HL-60 (cell line): ENCODE measurements around the gene SLC25A15.

Source experiments
- POLR2AphosphoS5 ChIP-seq: IDR thresholded peaks from 2 replicates; pipeline ENCODE4 v1.6.1; 2012; ENCODE audit warnings: low read depth
- SPI1 ChIP-seq: IDR thresholded peaks from 2 replicates; pipeline ENCODE4 v1.6.1; 2012; ENCODE audit warnings: low read depth, mild to moderate bottlenecking, borderline replicate concordance
- TF ChIP-seq, protein P1 (sequence below): IDR thresholded peaks from one replicate; pipeline ENCODE4 v1.5.1; 2011; ENCODE audit warnings: low read length, control low read depth, inconsistent platforms; ENCODE audit not compliant: insufficient read depth
- TF ChIP-seq, protein P2 (sequence below): IDR thresholded peaks from 2 replicates; pipeline ENCODE4 v1.6.1; 2012; ENCODE audit warnings: low read depth; ENCODE audit not compliant: insufficient replicate concordance

DNA sequence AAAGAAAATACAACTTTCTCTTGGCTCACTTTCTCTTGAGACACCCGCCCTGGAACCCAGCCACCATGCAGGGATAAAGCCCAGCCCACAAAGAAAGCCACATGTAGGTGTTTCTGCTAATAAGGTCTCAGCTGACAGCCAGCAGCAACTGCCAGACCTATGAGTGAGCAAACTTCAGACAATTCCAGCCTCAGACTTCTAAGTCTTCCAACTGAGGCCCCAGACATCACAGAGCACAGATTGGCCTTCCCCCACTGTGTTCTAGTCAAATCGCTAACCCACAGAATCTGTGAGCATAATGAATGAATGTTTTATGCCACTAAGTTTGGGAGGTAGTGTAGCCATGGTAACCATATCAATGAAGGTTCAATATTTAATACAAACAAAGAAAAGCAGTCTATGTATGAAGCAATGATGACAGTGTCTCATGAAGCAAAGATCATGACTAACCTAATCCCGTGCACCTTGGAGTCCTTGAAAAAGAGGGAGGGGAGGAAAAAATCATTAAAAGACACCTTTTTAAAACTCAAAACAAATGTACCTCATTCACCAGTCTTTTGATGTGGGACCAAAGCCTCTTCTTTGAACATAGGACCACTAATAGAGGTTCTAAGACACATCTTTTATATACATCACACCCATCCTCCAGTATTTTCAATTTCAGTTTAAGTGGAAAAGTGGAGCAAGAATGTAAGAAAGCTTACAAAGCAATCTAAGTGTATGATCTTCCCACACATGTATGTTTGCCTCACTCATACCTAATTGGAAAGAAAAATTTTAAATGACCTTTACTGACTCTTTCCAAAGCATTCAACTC, 24.6 kb upstream of the SLC25A15 start:
- TF ChIP-seq, protein P1, sequence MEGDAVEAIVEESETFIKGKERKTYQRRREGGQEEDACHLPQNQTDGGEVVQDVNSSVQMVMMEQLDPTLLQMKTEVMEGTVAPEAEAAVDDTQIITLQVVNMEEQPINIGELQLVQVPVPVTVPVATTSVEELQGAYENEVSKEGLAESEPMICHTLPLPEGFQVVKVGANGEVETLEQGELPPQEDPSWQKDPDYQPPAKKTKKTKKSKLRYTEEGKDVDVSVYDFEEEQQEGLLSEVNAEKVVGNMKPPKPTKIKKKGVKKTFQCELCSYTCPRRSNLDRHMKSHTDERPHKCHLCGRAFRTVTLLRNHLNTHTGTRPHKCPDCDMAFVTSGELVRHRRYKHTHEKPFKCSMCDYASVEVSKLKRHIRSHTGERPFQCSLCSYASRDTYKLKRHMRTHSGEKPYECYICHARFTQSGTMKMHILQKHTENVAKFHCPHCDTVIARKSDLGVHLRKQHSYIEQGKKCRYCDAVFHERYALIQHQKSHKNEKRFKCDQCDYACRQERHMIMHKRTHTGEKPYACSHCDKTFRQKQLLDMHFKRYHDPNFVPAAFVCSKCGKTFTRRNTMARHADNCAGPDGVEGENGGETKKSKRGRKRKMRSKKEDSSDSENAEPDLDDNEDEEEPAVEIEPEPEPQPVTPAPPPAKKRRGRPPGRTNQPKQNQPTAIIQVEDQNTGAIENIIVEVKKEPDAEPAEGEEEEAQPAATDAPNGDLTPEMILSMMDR = no peak
- no peak for TF ChIP-seq POLR2AphosphoS5
- no peak for TF ChIP-seq SPI1
- TF ChIP-seq, protein P2, sequence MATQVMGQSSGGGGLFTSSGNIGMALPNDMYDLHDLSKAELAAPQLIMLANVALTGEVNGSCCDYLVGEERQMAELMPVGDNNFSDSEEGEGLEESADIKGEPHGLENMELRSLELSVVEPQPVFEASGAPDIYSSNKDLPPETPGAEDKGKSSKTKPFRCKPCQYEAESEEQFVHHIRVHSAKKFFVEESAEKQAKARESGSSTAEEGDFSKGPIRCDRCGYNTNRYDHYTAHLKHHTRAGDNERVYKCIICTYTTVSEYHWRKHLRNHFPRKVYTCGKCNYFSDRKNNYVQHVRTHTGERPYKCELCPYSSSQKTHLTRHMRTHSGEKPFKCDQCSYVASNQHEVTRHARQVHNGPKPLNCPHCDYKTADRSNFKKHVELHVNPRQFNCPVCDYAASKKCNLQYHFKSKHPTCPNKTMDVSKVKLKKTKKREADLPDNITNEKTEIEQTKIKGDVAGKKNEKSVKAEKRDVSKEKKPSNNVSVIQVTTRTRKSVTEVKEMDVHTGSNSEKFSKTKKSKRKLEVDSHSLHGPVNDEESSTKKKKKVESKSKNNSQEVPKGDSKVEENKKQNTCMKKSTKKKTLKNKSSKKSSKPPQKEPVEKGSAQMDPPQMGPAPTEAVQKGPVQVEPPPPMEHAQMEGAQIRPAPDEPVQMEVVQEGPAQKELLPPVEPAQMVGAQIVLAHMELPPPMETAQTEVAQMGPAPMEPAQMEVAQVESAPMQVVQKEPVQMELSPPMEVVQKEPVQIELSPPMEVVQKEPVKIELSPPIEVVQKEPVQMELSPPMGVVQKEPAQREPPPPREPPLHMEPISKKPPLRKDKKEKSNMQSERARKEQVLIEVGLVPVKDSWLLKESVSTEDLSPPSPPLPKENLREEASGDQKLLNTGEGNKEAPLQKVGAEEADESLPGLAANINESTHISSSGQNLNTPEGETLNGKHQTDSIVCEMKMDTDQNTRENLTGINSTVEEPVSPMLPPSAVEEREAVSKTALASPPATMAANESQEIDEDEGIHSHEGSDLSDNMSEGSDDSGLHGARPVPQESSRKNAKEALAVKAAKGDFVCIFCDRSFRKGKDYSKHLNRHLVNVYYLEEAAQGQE = no peak
